ENCODE results near the gene ZFP91. TPM values are rescaled to one million over a fixed set of nuclear protein-coding genes. Genes with fewer than 3 reads are reported as not detected.
A peak's percentile ranks its signal among the peaks of the same experiment; 100 is the strongest.

Gene ZFP91
- polyA plus RNA-seq, 1 experiment: 18.3 TPM

- ChIA-PET CTCF (interaction anchor here (0.7 to 4.4 kb wide), 16 partner anchors 11 to 506 kb away, joined by 3 to 30 read pairs (median 5); no protein-coding TSS in a partner anchor), POLR2A (no interaction called here)
- Histone ChIP-seq H3K4me3 (ENCODE audit: low read depth, low read length) (no peak overlapping the region), H3K36me3 (ENCODE audit: control insufficient read depth, insufficient read depth, low read length) (no peaks in the 10 kb centered on the region), H3K27me3 (ENCODE audit: control insufficient read depth, insufficient read depth, low read length) (no peaks in the 10 kb centered on the region)
- no peak for DNase-seq (ENCODE audit: low read depth)
- no peak for TF ChIP-seq CTCF (IDR thresholded peaks at IDR 0.05; ENCODE audit: insufficient read depth, low read depth, low read length)
These were observed 73.9 kb downstream of the ZFP91 start for GRCh38 chr11:58652726-58653280.

GRCh38 chr11:58654079-58654907 lies 75.4 kb downstream of the ZFP91 start:
- Histone ChIP-seq H3K27me3 (ENCODE audit: control insufficient read depth, insufficient read depth, low read length) (no peaks in the 10 kb centered on the region), H3K4me3 (ENCODE audit: low read depth, low read length) (no peak overlapping the region), H3K36me3 (ENCODE audit: control insufficient read depth, insufficient read depth, low read length) (no peaks in the 10 kb centered on the region)
- TF ChIP-seq CTCF (IDR thresholded peaks at IDR 0.05; ENCODE audit: insufficient read depth, low read depth, low read length): peak; percentile 96
- ChIA-PET CTCF (interaction anchor here (1.1 to 4.4 kb wide), 14 partner anchors 10 to 504 kb away, joined by 3 to 30 read pairs (median 4); no protein-coding TSS in a partner anchor), POLR2A (no interaction called here)
- peak; percentile 5 for DNase-seq (ENCODE audit: low read depth)

- DNase-seq (ENCODE audit: low read depth): no peak
- no peak for TF ChIP-seq CTCF (IDR thresholded peaks at IDR 0.05; ENCODE audit: insufficient read depth, low read depth, low read length)
- ChIA-PET CTCF (interaction anchor here (1.1 to 4.4 kb wide), 12 partner anchors 11 to 503 kb away, joined by 3 to 30 read pairs (median 4); no protein-coding TSS in a partner anchor), POLR2A (no interaction called here)
- H3K4me3 ChIP-seq (ENCODE audit: low read depth, low read length): no peak overlapping the region
- H3K27me3 ChIP-seq (ENCODE audit: control insufficient read depth, insufficient read depth, low read length): no peaks in the 10 kb centered on the region
- no peaks in the 10 kb centered on the region for H3K36me3 ChIP-seq (ENCODE audit: control insufficient read depth, insufficient read depth, low read length)
These were observed 76.0 kb downstream of the ZFP91 start for GRCh38 chr11:58654908-58655296.

GRCh38 chr11:58656348-58656747 lies 77.5 kb downstream of the ZFP91 start:
- no peak for TF ChIP-seq CTCF (IDR thresholded peaks at IDR 0.05; ENCODE audit: insufficient read depth, low read depth, low read length)
- no peaks in the 10 kb centered on the region for H3K27me3 ChIP-seq (ENCODE audit: control insufficient read depth, insufficient read depth, low read length)
- POLR2A ChIA-PET: no interaction called here
- H3K36me3 ChIP-seq (ENCODE audit: control insufficient read depth, insufficient read depth, low read length): no peaks in the 10 kb centered on the region
- H3K4me3 ChIP-seq (ENCODE audit: low read depth, low read length): no peak overlapping the region
- DNase-seq (ENCODE audit: low read depth): no peak
- CTCF ChIA-PET: interaction anchor here (1.1 to 4.4 kb wide), 4 partner anchors 11 to 133 kb away, joined by 3 to 30 read pairs (median 4); no protein-coding TSS in a partner anchor

- H3K36me3 ChIP-seq (ENCODE audit: control insufficient read depth, insufficient read depth, low read length): no peaks in the 10 kb centered on the region
- H3K27me3 ChIP-seq (ENCODE audit: control insufficient read depth, insufficient read depth, low read length): no peaks in the 10 kb centered on the region
- H3K4me3 ChIP-seq (ENCODE audit: low read depth, low read length): no peak overlapping the region
- no peak for TF ChIP-seq CTCF (IDR thresholded peaks at IDR 0.05; ENCODE audit: insufficient read depth, low read depth, low read length)
- ChIA-PET CTCF (interaction anchor here (2.3 kb wide), 1 partner anchor 16 kb away, joined by 11 read pairs; no protein-coding TSS in a partner anchor), POLR2A (no interaction called here)
- no peak for DNase-seq (ENCODE audit: low read depth)
These were observed 79.8 kb downstream of the ZFP91 start for GRCh38 chr11:58658623-58659022.
